Measurements from ENCODE around the gene GRM6. TPM values are rescaled to one million over a fixed set of nuclear protein-coding genes. Genes with fewer than 3 reads are reported as not detected.

The GRM6 gene
- total RNA-seq (not detected), polyA plus RNA-seq (not detected)
- long read RNA-seq, donor 1: 0 reads
- long read RNA-seq, donor 2: 0 reads

DNA sequence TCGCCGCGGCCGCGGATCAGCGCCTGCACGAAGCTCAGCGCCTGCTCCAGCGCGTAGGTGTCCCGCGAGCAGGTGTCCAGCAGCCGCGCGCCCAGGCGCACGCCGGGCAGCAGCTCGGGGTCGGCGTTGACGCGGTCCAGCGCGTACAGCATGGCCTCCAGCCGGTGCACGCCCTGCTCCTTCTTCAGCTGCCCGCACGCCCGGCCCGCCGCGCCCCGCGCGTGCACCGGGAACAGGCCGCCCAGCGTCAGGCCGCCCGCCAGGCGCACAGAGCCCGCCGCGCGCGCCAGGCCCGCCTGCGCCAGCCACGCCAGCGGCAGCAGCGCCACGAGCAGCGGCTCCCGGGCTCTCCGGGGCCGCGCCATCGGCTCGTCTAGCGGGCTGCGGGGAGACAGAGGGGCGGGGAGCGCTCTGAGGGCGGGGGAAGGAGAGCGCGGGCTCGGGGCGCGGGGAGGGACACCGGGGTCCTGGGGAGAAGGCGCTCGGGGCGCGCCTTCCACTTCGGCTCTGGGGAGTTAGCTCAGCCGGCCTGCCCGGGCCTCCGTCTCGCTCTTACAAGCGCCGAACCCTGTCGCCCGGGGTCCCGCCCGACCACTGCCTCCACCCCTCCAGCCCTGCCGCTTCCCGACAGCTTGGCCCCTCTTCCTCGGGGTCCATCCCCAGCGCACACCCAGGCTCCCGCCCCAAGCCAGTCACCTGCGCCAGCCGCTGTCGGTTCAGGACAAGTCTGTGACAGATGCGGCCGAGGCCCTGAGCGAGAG, at the start of gene GRM6:
Gene GRM6 (minus strand): TSS at position 741 of the 761 bp plus-strand sequence. CDS start 376 bp downstream, at position 365.
- Histone ChIP-seq H3K36me3 (no peaks in the 10 kb centered on the region), H3K27me3 (replicated peaks in 1 of 7) (peaks cover 0 to 59% (median 28%) of the 10 kb centered on the region in 7 donors), H3K27ac (no peak within 1 kb of the TSS), H3K4me3 (peak within 1 kb of the TSS in 1 of 8 donors; percentile 7), H3K9me3 (peaks cover 0 to 41% (median 12%) of the 10 kb centered on the region in 8 donors), H3K4me1 (peaks cover 0 to 13% (median 2%) of the 10 kb centered on the region in 6 donors)
- WGBS, 5 donors: 5 to 12% (median 9%) methylated on average over 17 to 97 of the region's 97 CpGs
- no peak for DNase-seq
- intact Hi-C loops (cut with DNase I; ENCODE audit: low total_unique reads): no loop called here
- no peak for TF ChIP-seq POLR2AphosphoS5 (IDR thresholded peaks at IDR 0.05)
- no peak for TF ChIP-seq POLR2A (IDR thresholded peaks at IDR 0.05)
- TF ChIP-seq, protein P1, sequence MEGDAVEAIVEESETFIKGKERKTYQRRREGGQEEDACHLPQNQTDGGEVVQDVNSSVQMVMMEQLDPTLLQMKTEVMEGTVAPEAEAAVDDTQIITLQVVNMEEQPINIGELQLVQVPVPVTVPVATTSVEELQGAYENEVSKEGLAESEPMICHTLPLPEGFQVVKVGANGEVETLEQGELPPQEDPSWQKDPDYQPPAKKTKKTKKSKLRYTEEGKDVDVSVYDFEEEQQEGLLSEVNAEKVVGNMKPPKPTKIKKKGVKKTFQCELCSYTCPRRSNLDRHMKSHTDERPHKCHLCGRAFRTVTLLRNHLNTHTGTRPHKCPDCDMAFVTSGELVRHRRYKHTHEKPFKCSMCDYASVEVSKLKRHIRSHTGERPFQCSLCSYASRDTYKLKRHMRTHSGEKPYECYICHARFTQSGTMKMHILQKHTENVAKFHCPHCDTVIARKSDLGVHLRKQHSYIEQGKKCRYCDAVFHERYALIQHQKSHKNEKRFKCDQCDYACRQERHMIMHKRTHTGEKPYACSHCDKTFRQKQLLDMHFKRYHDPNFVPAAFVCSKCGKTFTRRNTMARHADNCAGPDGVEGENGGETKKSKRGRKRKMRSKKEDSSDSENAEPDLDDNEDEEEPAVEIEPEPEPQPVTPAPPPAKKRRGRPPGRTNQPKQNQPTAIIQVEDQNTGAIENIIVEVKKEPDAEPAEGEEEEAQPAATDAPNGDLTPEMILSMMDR (IDR thresholded peaks at IDR 0.05 in 8 of 11, conservative IDR thresholded peaks at IDR 0.05 in 3 of 11): no peak

DNA sequence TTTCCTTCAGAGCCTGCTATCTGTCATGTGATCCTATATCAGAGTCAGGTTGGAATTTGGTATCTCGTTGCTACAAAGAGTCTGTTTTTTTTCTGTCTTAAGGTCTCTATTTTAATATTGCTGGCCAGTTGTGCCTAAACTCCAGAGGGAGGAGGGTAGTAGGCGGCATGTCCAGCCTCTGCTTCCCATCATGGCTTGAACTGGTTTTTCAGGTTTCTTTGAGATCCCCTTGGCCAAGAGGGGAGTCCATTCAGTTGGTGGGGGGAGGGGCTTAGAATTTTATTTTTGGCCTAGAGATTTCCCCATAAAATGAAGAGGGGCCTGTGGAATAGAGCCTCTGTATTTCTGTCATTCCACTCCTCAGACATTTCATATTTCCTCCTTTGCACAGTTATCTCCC, 49.6 kb upstream of the GRM6 start:
- Histone ChIP-seq H3K27me3 (replicated peaks in 1 of 7) (no peaks in the 10 kb centered on the region), H3K4me1 (no peaks in the 10 kb centered on the region), H3K36me3 (no peaks in the 10 kb centered on the region), H3K4me3 (no peak overlapping the region), H3K9me3 (peaks cover 0 to 100% (median 84%) of the 10 kb centered on the region in 8 donors), H3K27ac (no peak overlapping the region)
- DNase-seq: no peak
- intact Hi-C loops (cut with DNase I; ENCODE audit: low total_unique reads): no loop called here
- TF ChIP-seq, protein P1 (IDR thresholded peaks at IDR 0.05 in 8 of 11, conservative IDR thresholded peaks at IDR 0.05 in 3 of 11): no peak
- TF ChIP-seq POLR2AphosphoS5 (IDR thresholded peaks at IDR 0.05) (no peak), POLR2A (IDR thresholded peaks at IDR 0.05) (no peak)
- WGBS, 5 donors: 70 to 89% (median 81%) methylated on average over 2 of the region's 2 CpGs

- intact Hi-C loops (cut with DNase I; ENCODE audit: low total_unique reads): no loop called here
- Histone ChIP-seq H3K27me3 (replicated peaks in 1 of 7) (no peaks in the 10 kb centered on the region), H3K36me3 (peaks cover 41 to 63% (median 56%) of the 10 kb centered on the region in 6 donors), H3K4me3 (peak overlapping the region in 1 of 8 donors; percentile 12), H3K4me1 (no peaks in the 10 kb centered on the region), H3K9me3 (peaks cover 77 to 100% (median 100%) of the 10 kb centered on the region in 8 donors), H3K27ac (no peak overlapping the region)
- DNase-seq: no peak
- 94 to 97% (median 96%) methylated on average over 7 of the region's 7 CpGs for WGBS, 5 donors
- TF ChIP-seq POLR2AphosphoS5 (IDR thresholded peaks at IDR 0.05): no peak
- no peak for TF ChIP-seq POLR2A (IDR thresholded peaks at IDR 0.05)
- TF ChIP-seq, protein P1 (IDR thresholded peaks at IDR 0.05 in 8 of 11, conservative IDR thresholded peaks at IDR 0.05 in 3 of 11): no peak
These were observed 38.0 kb upstream of the GRM6 start for GRCh38 chr5:179033004-179033580.

All from spleen (tissue), 13 donors.